GM12864 (cell line): ENCODE data around the gene WDFY4.

ENCODE experiments used
- DNase-seq: peaks from one replicate; pipeline ENCODE4 v3.0.0-alpha.2; 2011; ENCODE audit warnings: low read depth
- H3K4me3 ChIP-seq: 2 replicates; pipeline ENCODE4 v1.5.1; 2011; ENCODE audit warnings: mild to moderate bottlenecking, low read depth, low read length, control low read depth
- CTCF ChIP-seq: IDR thresholded peaks from 2 replicates; pipeline ENCODE4 v1.5.1; 2011; ENCODE audit warnings: low read depth, mild to moderate bottlenecking, moderate library complexity, low read length, control low read depth, inconsistent platforms; ENCODE audit errors: missing control alignments

The WDFY4 gene

GRCh38 chr10:48974510-48975156 lies 290.0 kb downstream of the WDFY4 start:
- no peak for DNase-seq
- no peak overlapping the region for H3K4me3 ChIP-seq
- TF ChIP-seq CTCF: no peak

- TF ChIP-seq CTCF: peak; percentile 17
- H3K4me3 ChIP-seq: no peak overlapping the region
- no peak for DNase-seq
Measured at GRCh38 chr10:48976196-48976595, 291.5 kb downstream of the WDFY4 start.

- H3K4me3 ChIP-seq: no peak overlapping the region
- DNase-seq: no peak
- TF ChIP-seq CTCF: no peak
Measured at GRCh38 chr10:48978318-48978717, 293.6 kb downstream of the WDFY4 start.

GRCh38 chr10:48981310-48981907 lies 296.7 kb downstream of the WDFY4 start:
- DNase-seq: no peak
- peak; percentile 75 for TF ChIP-seq CTCF
- H3K4me3 ChIP-seq: no peak overlapping the region

GRCh38 chr10:48982584-48982983 lies 297.9 kb downstream of the WDFY4 start:
- no peak for TF ChIP-seq CTCF
- no peak for DNase-seq
- no peak overlapping the region for H3K4me3 ChIP-seq

- no peak for TF ChIP-seq CTCF
- DNase-seq: no peak
- H3K4me3 ChIP-seq: no peak overlapping the region
Measured at GRCh38 chr10:48983648-48984351, 299.1 kb downstream of the WDFY4 start.
